HEK293 (cell line): ENCODE data around the gene RFLNA.

Experiments used
- CTCF ChIA-PET: fragments of 350-600 bp; formaldehyde crosslinking; extraction: SDS; loops from one replicate; lab custom pipeline; 2021; ENCODE audit warnings: antibody characterized with exemption; lab: Yijun Ruan, JAX
- POLR2A ChIA-PET: fragments of 300-600 bp; formaldehyde crosslinking; extraction: SDS; loops from one replicate; lab custom pipeline; 2020; ENCODE audit warnings: antibody characterized with exemption, inconsistent platforms; lab: Yijun Ruan, JAX
- H3K27ac ChIP-seq: fragments of 200-500 bp; sonication (Bioruptor generic); 2 replicates; pipeline ENCODE4 v1.5.1; 2014; ENCODE audit warnings: low read depth, low read length, control low read depth, inconsistent platforms; ENCODE audit errors: extremely low read depth
- H3K36me3 ChIP-seq, 2 experiments: fragments of 200-500 bp in 1 of 2; sonication (Bioruptor generic) in 1 of 2; 1 replicate in 1 of 2; 2 replicates in 1 of 2; pipeline ENCODE4 v1.5.1; 2014 to 2017; ENCODE audit warnings: inconsistent platforms in 2 of 2, low read length in 2 of 2; ENCODE audit not compliant: control insufficient read depth in 2 of 2, insufficient read depth in 1 of 2
- H3K4me1 ChIP-seq: fragments of 200-500 bp; sonication (Bioruptor generic); 2 replicates; pipeline ENCODE4 v1.5.1; 2014; ENCODE audit warnings: mild to moderate bottlenecking, low read length, inconsistent platforms; ENCODE audit not compliant: control insufficient read depth, insufficient read depth
- H3K4me3 ChIP-seq: 2 replicates; pipeline ENCODE4 v1.5.1; 2011; ENCODE audit warnings: low read depth, mild to moderate bottlenecking, control low read depth, low read length, moderate library complexity
- H3K9me3 ChIP-seq: fragments of 200-500 bp; sonication (Bioruptor generic); 2 replicates; pipeline ENCODE4 v1.5.1; 2014; ENCODE audit warnings: low read depth, low read length, inconsistent platforms; ENCODE audit not compliant: control insufficient read depth, insufficient read depth
- SALL2 ChIP-seq: fragments of 450-650 bp; formaldehyde crosslinking; IDR thresholded peaks from 2 replicates; pipeline ENCODE4 v1.5.0; 2017; ENCODE audit warnings: missing biosample characterization, mild to moderate bottlenecking, missing genetic modification characterization, borderline replicate concordance
- SETDB1 ChIP-seq: IDR thresholded peaks from one replicate; pipeline ENCODE4 v1.6.1; 2017; ENCODE audit warnings: mild to moderate bottlenecking, low read length, moderate library complexity, mixed read lengths; ENCODE audit not compliant: insufficient read length
- TRIM28 ChIP-seq: IDR thresholded peaks from 2 replicates; pipeline ENCODE4 v1.6.1; 2011; ENCODE audit warnings: low read length, control low read depth, borderline replicate concordance
- YY1 ChIP-seq: fragments of 450-650 bp; formaldehyde crosslinking; IDR thresholded peaks from 2 replicates; pipeline ENCODE4 v1.5.1; 2018; ENCODE audit warnings: missing biosample characterization, missing genetic modification characterization
- ZBTB20 ChIP-seq: fragments of 450-650 bp; formaldehyde crosslinking; IDR thresholded peaks from 2 replicates; pipeline ENCODE4 v1.5.1; 2016; ENCODE audit warnings: missing biosample characterization, missing genetic modification characterization
- ZFP3 ChIP-seq: fragments of 450-650 bp; formaldehyde crosslinking; IDR thresholded peaks from 2 replicates; pipeline ENCODE4 v1.5.1; 2016; ENCODE audit warnings: low read depth, missing biosample characterization, missing genetic modification characterization
- ZFP37 ChIP-seq: fragments of 450-650 bp; formaldehyde crosslinking; IDR thresholded peaks from 2 replicates; pipeline ENCODE4 v1.5.1; 2016; ENCODE audit warnings: missing biosample characterization, missing genetic modification characterization
- ZNF10 ChIP-seq: fragments of 450-650 bp; formaldehyde crosslinking; IDR thresholded peaks from 2 replicates; pipeline ENCODE4 v1.5.1; 2017; ENCODE audit warnings: missing biosample characterization, missing genetic modification characterization
- ZNF169 ChIP-seq: fragments of 450-650 bp; formaldehyde crosslinking; IDR thresholded peaks from 2 replicates; pipeline ENCODE4 v1.5.1; 2016; ENCODE audit warnings: missing biosample characterization, missing genetic modification characterization
- ZNF2 ChIP-seq: fragments of 450-650 bp; formaldehyde crosslinking; IDR thresholded peaks from 2 replicates; pipeline ENCODE4 v1.5.1; 2016; ENCODE audit warnings: missing biosample characterization, missing genetic modification characterization
- ZNF211 ChIP-seq: fragments of 450-650 bp; formaldehyde crosslinking; IDR thresholded peaks from 2 replicates; pipeline ENCODE4 v1.5.1; 2016; ENCODE audit warnings: low read depth, missing biosample characterization, missing genetic modification characterization
- ZNF23 ChIP-seq: fragments of 450-650 bp; formaldehyde crosslinking; IDR thresholded peaks from 2 replicates; pipeline ENCODE4 v1.5.1; 2016; ENCODE audit warnings: missing biosample characterization, missing genetic modification characterization, borderline replicate concordance
- ZNF292 ChIP-seq: fragments of 450-650 bp; formaldehyde crosslinking; IDR thresholded peaks from 2 replicates; pipeline ENCODE4 v1.5.1; 2016; ENCODE audit warnings: low read depth, missing biosample characterization, missing genetic modification characterization, borderline replicate concordance
- ZNF302 ChIP-seq: fragments of 450-650 bp; formaldehyde crosslinking; IDR thresholded peaks from 2 replicates; pipeline ENCODE4 v1.5.1; 2016; ENCODE audit warnings: missing biosample characterization, missing genetic modification characterization, low read depth
- ZNF311 ChIP-seq: fragments of 450-650 bp; formaldehyde crosslinking; IDR thresholded peaks from 2 replicates; pipeline ENCODE4 v1.5.1; 2017; ENCODE audit warnings: missing biosample characterization, missing genetic modification characterization, borderline replicate concordance
- ZNF501 ChIP-seq: fragments of 450-650 bp; formaldehyde crosslinking; IDR thresholded peaks from 2 replicates; pipeline ENCODE4 v1.5.1; 2016; ENCODE audit warnings: missing biosample characterization, missing genetic modification characterization
- ZNF510 ChIP-seq: fragments of 450-650 bp; formaldehyde crosslinking; IDR thresholded peaks from 2 replicates; pipeline ENCODE4 v1.5.1; 2018; ENCODE audit warnings: mild to moderate bottlenecking, missing genetic modification characterization, missing biosample characterization; ENCODE audit not compliant: insufficient replicate concordance
- ZNF514 ChIP-seq: fragments of 450-650 bp; formaldehyde crosslinking; IDR thresholded peaks from 2 replicates; pipeline ENCODE4 v1.5.1; 2016; ENCODE audit warnings: missing biosample characterization, missing genetic modification characterization
- ZNF521 ChIP-seq: fragments of 450-650 bp; formaldehyde crosslinking; IDR thresholded peaks from 2 replicates; pipeline ENCODE4 v1.5.1; 2017; ENCODE audit warnings: missing biosample characterization, mild to moderate bottlenecking, missing genetic modification characterization
- ZNF596 ChIP-seq: fragments of 450-650 bp; IDR thresholded peaks from 2 replicates; pipeline ENCODE4 v1.5.0; 2018; ENCODE audit warnings: missing biosample characterization, mild to moderate bottlenecking, missing genetic modification characterization, moderate library complexity
- ZNF626 ChIP-seq: fragments of 450-650 bp; sonication (Bioruptor Pico); formaldehyde crosslinking; IDR thresholded peaks from 2 replicates; pipeline ENCODE4 v1.5.1; 2018; ENCODE audit warnings: missing biosample characterization, missing genetic modification characterization, inconsistent platforms
- ZNF654 ChIP-seq: fragments of 450-650 bp; formaldehyde crosslinking; IDR thresholded peaks from 2 replicates; pipeline ENCODE4 v1.5.1; 2016; ENCODE audit warnings: low read depth, missing biosample characterization, missing genetic modification characterization
- ZNF658 ChIP-seq: fragments of 450-650 bp; formaldehyde crosslinking; IDR thresholded peaks from 2 replicates; pipeline ENCODE4; 2016; ENCODE audit warnings: missing biosample characterization, missing genetic modification characterization
- ZNF830 ChIP-seq: fragments of 450-650 bp; IDR thresholded peaks from 2 replicates; pipeline ENCODE4 v1.5.0; 2018; ENCODE audit warnings: missing biosample characterization, missing genetic modification characterization, low read depth, mild to moderate bottlenecking, moderate library complexity
- TF ChIP-seq, protein P1 (sequence below): fragments of 450-650 bp; formaldehyde crosslinking; conservative IDR thresholded peaks from 2 replicates; pipeline ENCODE4 v1.5.1; 2016; ENCODE audit warnings: low read depth, missing biosample characterization, missing genetic modification characterization
- TF ChIP-seq, protein P2 (sequence below): fragments of 450-650 bp; formaldehyde crosslinking; IDR thresholded peaks from 2 replicates; pipeline ENCODE4 v1.5.1; 2016; ENCODE audit warnings: missing biosample characterization, missing genetic modification characterization
- TF ChIP-seq, protein P3 (sequence below): fragments of 450-650 bp; formaldehyde crosslinking; IDR thresholded peaks from 2 replicates; pipeline ENCODE4 v1.5.1; 2016; ENCODE audit warnings: missing biosample characterization, missing genetic modification characterization

The RFLNA gene

DNA sequence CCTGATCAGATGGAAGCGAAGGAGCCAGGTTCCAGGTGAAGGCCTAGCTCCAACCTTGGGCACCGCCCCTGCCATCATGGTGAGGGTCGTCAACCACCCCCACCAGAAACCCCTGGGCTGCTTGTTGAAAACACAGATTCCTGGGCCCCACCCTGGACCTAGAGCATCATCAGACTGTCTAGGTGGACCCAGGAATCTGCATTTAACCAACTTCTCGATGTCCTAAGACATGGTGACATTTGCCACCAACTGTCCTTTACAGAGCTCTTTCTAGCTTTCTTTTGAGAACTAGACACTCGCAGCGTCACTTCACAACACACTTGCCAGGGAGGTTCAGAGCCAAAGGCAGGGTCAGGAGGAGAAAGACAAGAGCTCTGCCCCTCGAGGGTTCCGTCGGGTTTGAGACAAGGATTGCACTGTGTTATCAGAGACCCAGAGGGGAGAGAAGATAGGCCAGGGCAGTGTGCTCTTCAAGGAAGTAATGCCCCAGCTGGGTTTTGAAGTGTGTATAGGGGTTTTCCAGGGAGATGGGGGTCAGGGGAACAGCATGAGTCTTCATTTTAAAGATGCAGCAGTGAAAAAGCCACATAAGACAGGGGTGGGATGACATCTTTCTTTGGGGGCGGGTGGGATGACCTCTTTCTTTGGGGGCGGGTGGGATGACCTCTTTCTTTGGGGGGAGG, 24.6 kb downstream of the RFLNA start:
- TF ChIP-seq ZNF830: no peak
- TF ChIP-seq ZBTB20 (tag by site-specific recombination): peak; percentile 60; the same call in 1 of the 2 replicates
- TF ChIP-seq TRIM28: no peak
- no peak for TF ChIP-seq ZNF501 (tag by site-specific recombination)
- TF ChIP-seq ZNF658 (tag by site-specific recombination): no peak
- TF ChIP-seq ZNF510 (tag by site-specific recombination): no peak
- no peak for TF ChIP-seq YY1 (tag by site-specific recombination)
- peak; percentile 74 for TF ChIP-seq ZFP3
- no peak for TF ChIP-seq ZNF169 (tag by site-specific recombination)
- no peak for TF ChIP-seq ZFP37
- TF ChIP-seq, all 188 proteins: peak for 2
- Histone ChIP-seq H3K27ac (no peak overlapping the region), H3K4me3 (no peak overlapping the region), H3K4me1 (no peaks in the 10 kb centered on the region), H3K9me3 (no peaks in the 10 kb centered on the region), H3K36me3 (peaks cover 0 to 16% of the 10 kb centered on the region in 2 experiments; a peak in 1 of 3 replicates)
- ChIA-PET CTCF (interaction anchor here (0.6 to 2.0 kb wide), 8 partner anchors 39 to 454 kb away, joined by 3 to 7 read pairs (median 4); no protein-coding TSS in a partner anchor), POLR2A (no interaction called here)

DNA sequence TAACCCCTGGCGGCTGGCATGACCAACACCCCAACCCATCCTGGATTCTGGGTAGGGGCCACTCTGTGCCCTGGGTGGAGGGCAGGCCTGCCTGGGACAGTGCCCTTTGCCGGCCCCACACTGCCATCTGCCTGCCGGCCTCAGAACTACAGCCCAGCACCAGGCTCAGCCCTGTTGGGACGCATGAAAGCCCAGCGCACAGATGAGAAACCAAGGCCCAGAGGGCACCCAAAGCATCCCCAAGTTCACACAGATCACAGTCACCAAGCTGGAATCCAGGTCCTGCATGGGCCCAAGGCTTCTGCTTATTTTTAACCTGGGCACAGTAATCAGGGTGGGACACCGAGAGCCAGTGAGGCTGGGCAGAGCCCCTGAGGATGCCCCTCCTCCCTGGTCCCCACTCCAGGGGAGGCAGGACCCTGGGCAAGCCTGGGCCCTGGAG, 26.2 kb downstream of the RFLNA start:
- ChIA-PET POLR2A (no interaction called here), CTCF (interaction anchor here (0.7 to 2.7 kb wide), 6 partner anchors 23 to 290 kb away, joined by 3 to 25 read pairs (median 5); no protein-coding TSS in a partner anchor)
- no peaks in the 10 kb centered on the region for H3K9me3 ChIP-seq
- no peak overlapping the region for H3K4me3 ChIP-seq
- H3K27ac ChIP-seq: no peak overlapping the region
- H3K36me3 ChIP-seq: peaks cover 0 to 28% of the 10 kb centered on the region in 2 experiments; a peak in 1 of 3 replicates
- no peaks in the 10 kb centered on the region for H3K4me1 ChIP-seq
- TF ChIP-seq ZNF626 (tag by site-specific recombination) (no peak), ZNF596 (tag by site-specific recombination) (no peak), ZNF2 (tag by site-specific recombination) (peak; percentile 55; the same call in 1 of the 2 replicates), ZNF23 (tag by site-specific recombination) (no peak), ZNF514 (tag by site-specific recombination) (no peak), SETDB1 (no peak), ZNF311 (tag by site-specific recombination) (no peak), ZBTB20 (tag by site-specific recombination) (no peak), ZNF302 (no peak), ZNF654 (tag by site-specific recombination) (peak; percentile 67), ZNF292 (no peak), ZNF211 (tag by site-specific recombination) (no peak), ZNF10 (tag by site-specific recombination) (no peak), YY1 (tag by site-specific recombination) (no peak), ZNF521 (tag by site-specific recombination) (no peak), SALL2 (tag by site-specific recombination) (no peak)
- TF ChIP-seq, protein P1, sequence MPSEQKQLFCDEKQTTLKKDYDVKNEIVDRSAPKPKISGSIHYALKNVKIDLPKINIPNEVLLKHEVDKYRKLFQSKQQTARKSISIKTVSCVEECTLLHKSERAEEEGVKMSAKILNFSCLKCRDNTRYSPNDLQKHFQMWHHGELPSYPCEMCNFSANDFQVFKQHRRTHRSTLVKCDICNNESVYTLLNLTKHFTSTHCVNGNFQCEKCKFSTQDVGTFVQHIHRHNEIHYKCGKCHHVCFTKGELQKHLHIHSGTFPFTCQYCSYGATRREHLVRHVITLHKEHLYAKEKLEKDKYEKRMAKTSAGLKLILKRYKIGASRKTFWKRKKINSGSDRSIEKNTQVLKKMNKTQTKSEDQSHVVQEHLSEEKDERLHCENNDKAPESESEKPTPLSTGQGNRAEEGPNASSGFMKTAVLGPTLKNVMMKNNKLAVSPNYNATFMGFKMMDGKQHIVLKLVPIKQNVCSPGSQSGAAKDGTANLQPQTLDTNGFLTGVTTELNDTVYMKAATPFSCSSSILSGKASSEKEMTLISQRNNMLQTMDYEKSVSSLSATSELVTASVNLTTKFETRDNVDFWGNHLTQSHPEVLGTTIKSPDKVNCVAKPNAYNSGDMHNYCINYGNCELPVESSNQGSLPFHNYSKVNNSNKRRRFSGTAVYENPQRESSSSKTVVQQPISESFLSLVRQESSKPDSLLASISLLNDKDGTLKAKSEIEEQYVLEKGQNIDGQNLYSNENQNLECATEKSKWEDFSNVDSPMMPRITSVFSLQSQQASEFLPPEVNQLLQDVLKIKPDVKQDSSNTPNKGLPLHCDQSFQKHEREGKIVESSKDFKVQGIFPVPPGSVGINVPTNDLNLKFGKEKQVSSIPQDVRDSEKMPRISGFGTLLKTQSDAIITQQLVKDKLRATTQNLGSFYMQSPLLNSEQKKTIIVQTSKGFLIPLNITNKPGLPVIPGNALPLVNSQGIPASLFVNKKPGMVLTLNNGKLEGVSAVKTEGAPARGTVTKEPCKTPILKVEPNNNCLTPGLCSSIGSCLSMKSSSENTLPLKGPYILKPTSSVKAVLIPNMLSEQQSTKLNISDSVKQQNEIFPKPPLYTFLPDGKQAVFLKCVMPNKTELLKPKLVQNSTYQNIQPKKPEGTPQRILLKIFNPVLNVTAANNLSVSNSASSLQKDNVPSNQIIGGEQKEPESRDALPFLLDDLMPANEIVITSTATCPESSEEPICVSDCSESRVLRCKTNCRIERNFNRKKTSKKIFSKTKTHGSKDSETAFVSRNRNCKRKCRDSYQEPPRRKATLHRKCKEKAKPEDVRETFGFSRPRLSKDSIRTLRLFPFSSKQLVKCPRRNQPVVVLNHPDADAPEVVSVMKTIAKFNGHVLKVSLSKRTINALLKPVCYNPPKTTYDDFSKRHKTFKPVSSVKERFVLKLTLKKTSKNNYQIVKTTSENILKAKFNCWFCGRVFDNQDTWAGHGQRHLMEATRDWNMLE (tag by site-specific recombination): no peak
- TF ChIP-seq, protein P2, sequence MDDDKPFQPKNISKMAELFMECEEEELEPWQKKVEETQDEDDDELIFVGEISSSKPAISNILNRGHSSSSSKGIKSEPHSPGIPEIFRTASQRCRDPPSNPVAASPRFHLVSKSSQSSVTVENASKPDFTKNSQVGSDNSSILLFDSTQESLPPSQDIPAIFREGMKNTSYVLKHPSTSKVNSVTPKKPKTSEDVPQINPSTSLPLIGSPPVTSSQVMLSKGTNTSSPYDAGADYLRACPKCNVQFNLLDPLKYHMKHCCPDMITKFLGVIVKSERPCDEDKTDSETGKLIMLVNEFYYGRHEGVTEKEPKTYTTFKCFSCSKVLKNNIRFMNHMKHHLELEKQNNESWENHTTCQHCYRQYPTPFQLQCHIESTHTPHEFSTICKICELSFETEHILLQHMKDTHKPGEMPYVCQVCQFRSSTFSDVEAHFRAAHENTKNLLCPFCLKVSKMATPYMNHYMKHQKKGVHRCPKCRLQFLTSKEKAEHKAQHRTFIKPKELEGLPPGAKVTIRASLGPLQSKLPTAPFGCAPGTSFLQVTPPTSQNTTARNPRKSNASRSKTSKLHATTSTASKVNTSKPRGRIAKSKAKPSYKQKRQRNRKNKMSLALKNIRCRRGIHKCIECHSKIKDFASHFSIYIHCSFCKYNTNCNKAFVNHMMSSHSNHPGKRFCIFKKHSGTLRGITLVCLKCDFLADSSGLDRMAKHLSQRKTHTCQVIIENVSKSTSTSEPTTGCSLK (tag by site-specific recombination): no peak
- TF ChIP-seq, protein P3, sequence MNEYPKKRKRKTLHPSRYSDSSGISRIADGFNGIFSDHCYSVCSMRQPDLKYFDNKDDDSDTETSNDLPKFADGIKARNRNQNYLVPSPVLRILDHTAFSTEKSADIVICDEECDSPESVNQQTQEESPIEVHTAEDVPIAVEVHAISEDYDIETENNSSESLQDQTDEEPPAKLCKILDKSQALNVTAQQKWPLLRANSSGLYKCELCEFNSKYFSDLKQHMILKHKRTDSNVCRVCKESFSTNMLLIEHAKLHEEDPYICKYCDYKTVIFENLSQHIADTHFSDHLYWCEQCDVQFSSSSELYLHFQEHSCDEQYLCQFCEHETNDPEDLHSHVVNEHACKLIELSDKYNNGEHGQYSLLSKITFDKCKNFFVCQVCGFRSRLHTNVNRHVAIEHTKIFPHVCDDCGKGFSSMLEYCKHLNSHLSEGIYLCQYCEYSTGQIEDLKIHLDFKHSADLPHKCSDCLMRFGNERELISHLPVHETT: no peak
